Keratinocyte (primary cell): ENCODE results near the gene WRNIP1. TPM values are rescaled to one million over a fixed set of nuclear protein-coding genes. Genes with fewer than 3 reads are reported as not detected.

ENCODE experiments used
- DNase-seq: peaks from one replicate; pipeline ENCODE4 v3.0.0-alpha.2; 2011; ENCODE audit warnings: low read depth, missing footprints, low spot score
- FAIRE-seq: peaks from 2 replicates; lab custom pipeline; 2011; peaks lifted over from hg19 to GRCh38; lab: Jason Lieb, UNC
- H2AFZ ChIP-seq: 2 replicates; pipeline ENCODE4 v1.6.0; 2012; ENCODE audit warnings: low read length, control low read depth, inconsistent platforms; ENCODE audit not compliant: control insufficient read depth
- H3K27ac ChIP-seq: 2 replicates; pipeline ENCODE4 v1.5.1; 2011; ENCODE audit warnings: low read length; ENCODE audit not compliant: control insufficient read depth, insufficient read depth
- H3K27me3 ChIP-seq: 3 replicates; pipeline ENCODE4 v1.6.0; 2011; ENCODE audit warnings: low read length; ENCODE audit not compliant: control insufficient read depth, insufficient read depth; ENCODE audit errors: extremely low read depth
- H3K36me3 ChIP-seq, 2 experiments: 2 replicates in 1 of 2; 3 replicates in 1 of 2; pipeline ENCODE4 v1.5.1; 2011; ENCODE audit warnings: low read length in 2 of 2, mild to moderate bottlenecking in 1 of 2; ENCODE audit not compliant: control insufficient read depth in 2 of 2, insufficient read depth in 2 of 2; ENCODE audit errors: extremely low read depth in 1 of 2
- H3K4me1 ChIP-seq: 3 replicates; pipeline ENCODE4 v1.5.1; 2011; ENCODE audit warnings: low read length; ENCODE audit not compliant: control insufficient read depth, insufficient read depth; ENCODE audit errors: extremely low read depth
- H3K4me2 ChIP-seq: 3 replicates; pipeline ENCODE4 v1.6.0; 2011; ENCODE audit warnings: low read depth, low read length; ENCODE audit not compliant: control insufficient read depth, insufficient read depth; ENCODE audit errors: extremely low read depth
- H3K4me3 ChIP-seq, 3 experiments: fragments of 200-600 bp in 1 of 3; sonication (generic) in 1 of 3; 2 replicates in 2 of 3; 3 replicates in 1 of 3; pipeline ENCODE4 v1.5.1; 2011 to 2016; ENCODE audit warnings: low read length in 3 of 3, mild to moderate bottlenecking in 3 of 3, control low read depth in 2 of 3, inconsistent platforms in 1 of 3, low read depth in 1 of 3, mixed read lengths in 1 of 3, mixed run types in 1 of 3, moderate library complexity in 1 of 3; ENCODE audit not compliant: control insufficient read depth in 2 of 3, insufficient read depth in 2 of 3; ENCODE audit errors: extremely low read depth in 1 of 3
- H3K79me2 ChIP-seq: 2 replicates; pipeline ENCODE4 v1.6.0; 2012; ENCODE audit warnings: low read length; ENCODE audit not compliant: control insufficient read depth, insufficient read depth
- H3K9ac ChIP-seq: 3 replicates; pipeline ENCODE4 v1.6.0; 2011; ENCODE audit warnings: low read length; ENCODE audit not compliant: control insufficient read depth, insufficient read depth; ENCODE audit errors: extremely low read depth
- H3K9me1 ChIP-seq: 3 replicates; pipeline ENCODE4 v1.6.0; 2011; ENCODE audit warnings: low read length; ENCODE audit not compliant: control insufficient read depth, insufficient read depth; ENCODE audit errors: extremely low read depth
- H3K9me3 ChIP-seq: 2 replicates; pipeline ENCODE4 v1.5.1; 2012; ENCODE audit warnings: low read depth, low read length; ENCODE audit not compliant: control insufficient read depth
- H4K20me1 ChIP-seq: 3 replicates; pipeline ENCODE4 v1.6.0; 2011; ENCODE audit warnings: low read length; ENCODE audit not compliant: control insufficient read depth, insufficient read depth; ENCODE audit errors: extremely low read depth
- EZH2 ChIP-seq: IDR thresholded peaks from one replicate; pipeline ENCODE4 v1.6.1; 2012; ENCODE audit warnings: inconsistent platforms, mild to moderate bottlenecking, low read length, moderate library complexity
- dilution Hi-C: fragments of 300-500 bp; cut with MboI; formaldehyde crosslinking; loops from one replicate; pipeline ENCODE4 v1.7.0; 2020; ENCODE audit warnings: low sequenced_read_pairs; ENCODE audit not compliant: extremely low pct_ligation_motif_present
- polyA plus RNA-seq, 5 experiments: library from polyadenylated mRNA; depleted of rRNA in 3 of 5; stranded (reverse) in 3 of 5; stranded (forward) in 1 of 5; unstranded in 1 of 5; fragments of >200 nt; gene quantifications; 1 replicate in 1 of 5; 2 replicates in 3 of 5; 3 replicates in 1 of 5; pipeline versions ENCODE4 v1.2.1 to v1.2.3, GENCODE V29; 2011 to 2012; ENCODE audit warnings: missing spikeins in 2 of 5, low read depth in 1 of 5, low replicate concordance in 1 of 5
- TF ChIP-seq, protein P1 (sequence below), 3 experiments: IDR thresholded peaks in 1 of 3; conservative IDR thresholded peaks in 1 of 3; optimal IDR thresholded peaks in 1 of 3; 2 replicates in 2 of 3; 3 replicates in 1 of 3; pipeline versions ENCODE3 to v1.5.1; 2011; ENCODE audit warnings: low read length in 3 of 3, mild to moderate bottlenecking in 3 of 3, moderate library complexity in 2 of 3, control low read depth in 1 of 3, inconsistent platforms in 1 of 3; ENCODE audit not compliant: insufficient read depth in 2 of 3; ENCODE audit errors: extremely low read depth in 1 of 3

Gene WRNIP1
- polyA plus RNA-seq, 1 donor (not counting 4 experiments of a cell fraction or from before 2014, with no cell fraction given) = 52.3 TPM

DNA sequence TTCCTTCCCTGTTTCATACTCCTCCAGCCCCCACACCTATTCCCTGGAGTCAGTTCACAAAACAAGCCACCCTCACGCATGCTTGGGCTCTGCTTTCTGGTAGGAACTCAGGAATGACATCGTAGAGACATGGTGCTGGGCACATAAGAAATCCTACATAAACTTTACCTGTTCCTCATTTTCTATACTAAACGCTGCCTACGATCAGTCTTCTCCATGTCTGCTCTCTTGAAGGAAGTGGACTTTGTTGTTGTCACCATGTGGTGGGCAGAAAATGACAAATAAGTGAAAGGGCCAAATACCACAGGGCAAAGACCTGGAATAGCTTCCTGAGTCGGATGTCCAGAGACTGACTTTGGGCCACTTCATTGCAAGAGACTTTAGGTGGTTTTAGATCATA lies 24.6 kb upstream of the WRNIP1 start:
- no peaks in the 10 kb centered on the region for H3K36me3 ChIP-seq
- H3K27ac ChIP-seq = no peak overlapping the region
- H4K20me1 ChIP-seq = no peaks in the 10 kb centered on the region
- no peaks in the 10 kb centered on the region for H3K4me1 ChIP-seq
- H3K27me3 ChIP-seq = no peaks in the 10 kb centered on the region
- no peak overlapping the region for H3K4me3 ChIP-seq
- DNase-seq = no peak
- H3K9me3 ChIP-seq = no peaks in the 10 kb centered on the region
- no peaks in the 10 kb centered on the region for H3K9me1 ChIP-seq
- no peak for TF ChIP-seq EZH2
- TF ChIP-seq, protein P1, sequence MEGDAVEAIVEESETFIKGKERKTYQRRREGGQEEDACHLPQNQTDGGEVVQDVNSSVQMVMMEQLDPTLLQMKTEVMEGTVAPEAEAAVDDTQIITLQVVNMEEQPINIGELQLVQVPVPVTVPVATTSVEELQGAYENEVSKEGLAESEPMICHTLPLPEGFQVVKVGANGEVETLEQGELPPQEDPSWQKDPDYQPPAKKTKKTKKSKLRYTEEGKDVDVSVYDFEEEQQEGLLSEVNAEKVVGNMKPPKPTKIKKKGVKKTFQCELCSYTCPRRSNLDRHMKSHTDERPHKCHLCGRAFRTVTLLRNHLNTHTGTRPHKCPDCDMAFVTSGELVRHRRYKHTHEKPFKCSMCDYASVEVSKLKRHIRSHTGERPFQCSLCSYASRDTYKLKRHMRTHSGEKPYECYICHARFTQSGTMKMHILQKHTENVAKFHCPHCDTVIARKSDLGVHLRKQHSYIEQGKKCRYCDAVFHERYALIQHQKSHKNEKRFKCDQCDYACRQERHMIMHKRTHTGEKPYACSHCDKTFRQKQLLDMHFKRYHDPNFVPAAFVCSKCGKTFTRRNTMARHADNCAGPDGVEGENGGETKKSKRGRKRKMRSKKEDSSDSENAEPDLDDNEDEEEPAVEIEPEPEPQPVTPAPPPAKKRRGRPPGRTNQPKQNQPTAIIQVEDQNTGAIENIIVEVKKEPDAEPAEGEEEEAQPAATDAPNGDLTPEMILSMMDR (optimal IDR thresholded peaks at IDR 0.05 in 1 of 3, IDR thresholded peaks at IDR 0.05 in 1 of 3, conservative IDR thresholded peaks at IDR 0.05 in 1 of 3; ENCODE audit: extremely low read depth in 1 of 3, insufficient read depth in 2 of 3, low read length in 3 of 3) = no peak
- no peak overlapping the region for H3K9ac ChIP-seq
- FAIRE-seq = no peak
- H2AFZ ChIP-seq = no peak overlapping the region
- dilution Hi-C loops = no loop called here
- H3K4me2 ChIP-seq = no peak overlapping the region
- no peaks in the 10 kb centered on the region for H3K79me2 ChIP-seq

DNA sequence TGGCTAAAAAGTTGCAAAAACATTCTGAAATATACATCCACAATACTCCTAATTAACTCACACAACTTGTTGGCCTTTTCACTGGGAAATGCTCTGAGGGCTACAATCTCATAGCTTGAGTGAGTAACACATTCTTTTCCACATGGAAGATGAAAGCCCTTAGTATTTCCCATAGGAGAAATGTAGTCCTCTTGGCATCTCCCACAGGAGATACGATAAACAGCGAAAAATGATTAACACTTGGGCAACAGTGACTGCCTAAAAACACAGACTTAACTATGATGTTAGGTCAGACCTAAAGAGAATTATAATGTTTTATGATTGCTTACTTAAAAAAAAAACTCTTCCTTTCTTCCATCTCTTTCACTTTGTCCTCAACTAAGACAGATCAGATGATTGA lies 23.4 kb upstream of the WRNIP1 start:
- TF ChIP-seq, protein P1 (optimal IDR thresholded peaks at IDR 0.05 in 1 of 3, IDR thresholded peaks at IDR 0.05 in 1 of 3, conservative IDR thresholded peaks at IDR 0.05 in 1 of 3; ENCODE audit: extremely low read depth in 1 of 3, insufficient read depth in 2 of 3, low read length in 3 of 3) = no peak
- TF ChIP-seq EZH2 = no peak
- H3K9me1 ChIP-seq = no peaks in the 10 kb centered on the region
- FAIRE-seq = no peak
- no peak overlapping the region for H3K9ac ChIP-seq
- H3K36me3 ChIP-seq = no peaks in the 10 kb centered on the region
- H3K27ac ChIP-seq = no peak overlapping the region
- no peaks in the 10 kb centered on the region for H3K27me3 ChIP-seq
- H4K20me1 ChIP-seq = no peaks in the 10 kb centered on the region
- dilution Hi-C loops = no loop called here
- no peaks in the 10 kb centered on the region for H3K4me1 ChIP-seq
- H3K4me2 ChIP-seq = no peak overlapping the region
- H3K79me2 ChIP-seq = no peaks in the 10 kb centered on the region
- DNase-seq = no peak
- H3K9me3 ChIP-seq = no peaks in the 10 kb centered on the region
- no peak overlapping the region for H2AFZ ChIP-seq
- H3K4me3 ChIP-seq = no peak overlapping the region
